ENCODE data around the gene CLSTN2.

Gene CLSTN2

GRCh38 chr3:140395134-140396075 lies 460.4 kb downstream of the CLSTN2 start:
- Histone ChIP-seq H3K4me3 (ENCODE audit: low read depth, low read length) (no peak overlapping the region), H3K27ac (ENCODE audit: extremely low read depth, low read depth, low read length) (no peak overlapping the region), H3K9me3 (ENCODE audit: control insufficient read depth, insufficient read depth, low read depth, low read length) (no peaks in the 10 kb centered on the region), H3K4me1 (ENCODE audit: control insufficient read depth, insufficient read depth, low read length) (no peaks in the 10 kb centered on the region), H3K36me3 (ENCODE audit: control insufficient read depth in 2 of 2, insufficient read depth in 1 of 2, low read length in 2 of 2) (no peaks in the 10 kb centered on the region)
- POLR2A ChIA-PET: no interaction called here
- CTCF ChIA-PET: interaction anchor here (0.7 kb wide), 1 partner anchor 1066 kb away, joined by 3 read pairs; no protein-coding TSS in a partner anchor
- TF ChIP-seq SCRT1 (tag by site-specific recombination; IDR thresholded peaks at IDR 0.05; ENCODE audit: borderline replicate concordance): no peak
- TF ChIP-seq PATZ1 (tag by site-specific recombination; IDR thresholded peaks at IDR 0.05): no peak
- no peak for TF ChIP-seq ELK4 (IDR thresholded peaks at IDR 0.05; ENCODE audit: borderline replicate concordance, low read depth, low read length)
- TF ChIP-seq PRDM4 (tag by site-specific recombination; IDR thresholded peaks at IDR 0.05): no peak
- no peak for TF ChIP-seq PBX3 (CRISPR knock-in tag; IDR thresholded peaks at IDR 0.05)

- Histone ChIP-seq H3K36me3 (ENCODE audit: control insufficient read depth in 2 of 2, insufficient read depth in 1 of 2, low read length in 2 of 2) (no peaks in the 10 kb centered on the region), H3K4me3 (ENCODE audit: low read depth, low read length) (no peak overlapping the region), H3K27ac (ENCODE audit: extremely low read depth, low read depth, low read length) (no peak overlapping the region), H3K4me1 (ENCODE audit: control insufficient read depth, insufficient read depth, low read length) (no peaks in the 10 kb centered on the region), H3K9me3 (ENCODE audit: control insufficient read depth, insufficient read depth, low read depth, low read length) (no peaks in the 10 kb centered on the region)
- CTCF ChIA-PET: interaction anchor here (0.8 kb wide), 1 partner anchor 20 kb away, joined by 7 read pairs; no protein-coding TSS in a partner anchor
- POLR2A ChIA-PET: no interaction called here
- TF ChIP-seq ZNF843 (tag by site-specific recombination; IDR thresholded peaks at IDR 0.05): no peak
- no peak for TF ChIP-seq KLF7 (tag by site-specific recombination; IDR thresholded peaks at IDR 0.05; ENCODE audit: borderline replicate concordance)
- TF ChIP-seq ZBTB21 (tag by site-specific recombination; IDR thresholded peaks at IDR 0.05): no peak
- no peak for TF ChIP-seq SCRT2 (tag by site-specific recombination; IDR thresholded peaks at IDR 0.05)
Measured at GRCh38 chr3:140396110-140396509, 461.1 kb downstream of the CLSTN2 start.

- Histone ChIP-seq H3K9me3 (ENCODE audit: control insufficient read depth, insufficient read depth, low read depth, low read length) (no peaks in the 10 kb centered on the region), H3K36me3 (ENCODE audit: control insufficient read depth in 2 of 2, insufficient read depth in 1 of 2, low read length in 2 of 2) (no peaks in the 10 kb centered on the region), H3K4me1 (ENCODE audit: control insufficient read depth, insufficient read depth, low read length) (no peaks in the 10 kb centered on the region), H3K27ac (ENCODE audit: extremely low read depth, low read depth, low read length) (no peak overlapping the region), H3K4me3 (ENCODE audit: low read depth, low read length) (no peak overlapping the region)
- ChIA-PET POLR2A (no interaction called here), CTCF (no interaction called here)
- TF ChIP-seq ZNF214 (tag by site-specific recombination; IDR thresholded peaks at IDR 0.05; ENCODE audit: borderline replicate concordance): no peak
- no peak for TF ChIP-seq HIC1 (tag by site-specific recombination; IDR thresholded peaks at IDR 0.05)
Measured at GRCh38 chr3:140397847-140398246, 462.9 kb downstream of the CLSTN2 start.

Data from HEK293 (cell line).